Panc1 (cell line): ENCODE measurements around the gene WRNIP1. TPM values are rescaled to one million over a fixed set of nuclear protein-coding genes. Genes with fewer than 3 reads are reported as not detected.

Source experiments
- ATAC-seq: fragments of 200-7000 bp; cut with Tn5 transposase; 2 replicates; pipeline ENCODE4 v1.9.1; 2020; ENCODE audit warnings: mild to moderate bottlenecking, moderate library complexity
- BruUV-seq: library from RNA; stranded (reverse); fragments of 400-500 nt; replicated peaks from 2 replicates; lab custom pipeline; 2021; lab: Mats Ljungman, UMichigan
- CTCF ChIA-PET: fragments of 300-600 bp; sonication (Branson Sonifier 250); formaldehyde crosslinking; loops from one replicate; lab custom pipeline; 2022; ENCODE audit warnings: antibody characterized with exemption; lab: Charles Lee
- POLR2A ChIA-PET: fragments of 300-600 bp; sonication (Branson Sonifier 250); formaldehyde crosslinking; loops from one replicate; lab custom pipeline; 2022; ENCODE audit warnings: antibody characterized with exemption; lab: Charles Lee
- DNase-seq: peaks from one replicate; pipeline ENCODE4 v3.0.0-alpha.2; 2010; ENCODE audit warnings: low read depth, low spot score
- H3K27ac ChIP-seq: 2 replicates; pipeline ENCODE4 v1.5.1; 2011; ENCODE audit warnings: mild to moderate bottlenecking, low read length, inconsistent platforms
- H3K27me3 ChIP-seq: fragments of 200-500 bp; sonication (Bioruptor generic); 2 replicates; pipeline ENCODE4 v1.6.0; 2014; ENCODE audit warnings: low read length, inconsistent platforms; ENCODE audit not compliant: control insufficient read depth, insufficient read depth
- H3K36me3 ChIP-seq: fragments of 200-500 bp; sonication (Bioruptor generic); 2 replicates; pipeline ENCODE4 v1.5.1; 2014; ENCODE audit warnings: inconsistent platforms, mild to moderate bottlenecking, low read length, moderate library complexity; ENCODE audit not compliant: control insufficient read depth, insufficient read depth
- H3K4me1 ChIP-seq: 2 replicates; pipeline ENCODE4 v1.5.1; 2011; ENCODE audit warnings: inconsistent platforms, mild to moderate bottlenecking, low read length, moderate library complexity; ENCODE audit not compliant: control insufficient read depth, insufficient read depth
- H3K4me3 ChIP-seq, 2 experiments: 2 replicates each; pipeline ENCODE4 v1.5.1; 2011 to 2012; ENCODE audit warnings: low read depth in 2 of 2, low read length in 2 of 2, mild to moderate bottlenecking in 2 of 2, inconsistent platforms in 1 of 2, moderate library complexity in 1 of 2
- H3K9me3 ChIP-seq: fragments of 200-500 bp; sonication (Bioruptor generic); 2 replicates; pipeline ENCODE4 v1.5.1; 2014; ENCODE audit warnings: low read depth, mild to moderate bottlenecking, inconsistent platforms, low read length, moderate library complexity; ENCODE audit not compliant: control insufficient read depth, insufficient read depth
- CTCF ChIP-seq: fragments of 450-650 bp; IDR thresholded peaks from 2 replicates; pipeline ENCODE4 v1.5.1; 2017; ENCODE audit warnings: mild to moderate bottlenecking
- POLR2AphosphoS5 ChIP-seq: IDR thresholded peaks from 2 replicates; pipeline ENCODE4 v1.6.1; 2012; ENCODE audit warnings: mild to moderate bottlenecking, low read depth, low read length, moderate library complexity
- REST ChIP-seq, 2 experiments: IDR thresholded peaks; 2 replicates each; pipeline ENCODE4 v1.6.1; 2011 to 2012; ENCODE audit warnings: low read depth in 2 of 2, control low read depth in 1 of 2, low read length in 1 of 2, mild to moderate bottlenecking in 1 of 2, moderate library complexity in 1 of 2; ENCODE audit not compliant: insufficient read depth in 1 of 2
- SIN3A ChIP-seq: IDR thresholded peaks from 2 replicates; pipeline ENCODE4 v1.6.1; 2012; ENCODE audit warnings: low read depth, mild to moderate bottlenecking, low read length, moderate library complexity, borderline replicate concordance; ENCODE audit not compliant: insufficient read depth
- TCF7L2 ChIP-seq: IDR thresholded peaks from 2 replicates; pipeline ENCODE4 v1.6.1; 2011; ENCODE audit warnings: mild to moderate bottlenecking, low read depth, low read length, inconsistent platforms
- in situ Hi-C: cut with HindIII; loops from 2 replicates; pipeline ENCODE4 v1.10.0; 2016; ENCODE audit warnings: low sequenced_read_pairs, low pct_unique_long_range_greater_than_20kb
- intact Hi-C: fragments of 100-400 bp; cut with micrococcal nuclease; formaldehyde crosslinking; loops from one replicate; pipeline ENCODE4 v1.10.0; 2022; ENCODE audit not compliant: unreplicated experiment
- total RNA-seq: library from RNA; stranded (reverse); gene quantifications from one replicate; pipeline ENCODE4 v1.2.1, GENCODE V29; 2021; ENCODE audit not compliant: unreplicated experiment

WRNIP1 gene
- total RNA-seq, 1 experiment from 2014 or later: 69.1 TPM

GRCh38 chr6:2733324-2733723, 31.9 kb upstream of the WRNIP1 start:
- H3K27me3 ChIP-seq: no peaks in the 10 kb centered on the region
- no peaks in the 10 kb centered on the region for H3K9me3 ChIP-seq
- no peak overlapping the region for H3K4me3 ChIP-seq
- H3K4me1 ChIP-seq: no peaks in the 10 kb centered on the region
- H3K36me3 ChIP-seq: no peaks in the 10 kb centered on the region
- intact Hi-C loops (no loop called here), in situ Hi-C loops (no loop called here)
- POLR2A ChIA-PET: interaction anchor here (0.6 kb wide), 1 partner anchor 1849 kb away, joined by 3 read pairs; no protein-coding TSS in a partner anchor
- no peak for TF ChIP-seq CTCF
- no peak for TF ChIP-seq SIN3A
- TF ChIP-seq TCF7L2: no peak
- no peak for TF ChIP-seq REST (IDR thresholded peaks at IDR 0.05; ENCODE audit: insufficient read depth in 1 of 2, low read depth in 2 of 2, low read length in 1 of 2)
- TF ChIP-seq POLR2AphosphoS5: no peak
- ATAC-seq (no peak), DNase-seq (no peak)
- CTCF ChIA-PET: interaction anchor here (0.5 to 0.6 kb wide), 2 partner anchors 36 to 323 kb away, joined by 3 to 6 read pairs; no protein-coding TSS in a partner anchor
- BruUV-seq: no TSS peak
- no peak overlapping the region for H3K27ac ChIP-seq

GRCh38 chr6:2733736-2734480, 31.3 kb upstream of the WRNIP1 start:
- ATAC-seq (no peak), DNase-seq (no peak)
- Histone ChIP-seq H3K27ac (no peak overlapping the region), H3K27me3 (no peaks in the 10 kb centered on the region), H3K36me3 (no peaks in the 10 kb centered on the region), H3K9me3 (no peaks in the 10 kb centered on the region), H3K4me3 (no peak overlapping the region), H3K4me1 (no peaks in the 10 kb centered on the region)
- in situ Hi-C loops (no loop called here), intact Hi-C loops (no loop called here)
- BruUV-seq: no TSS peak
- no peak for TF ChIP-seq TCF7L2
- TF ChIP-seq REST (IDR thresholded peaks at IDR 0.05; ENCODE audit: insufficient read depth in 1 of 2, low read depth in 2 of 2, low read length in 1 of 2): no peak
- no peak for TF ChIP-seq SIN3A
- no peak for TF ChIP-seq POLR2AphosphoS5
- TF ChIP-seq CTCF: no peak
- ChIA-PET POLR2A (interaction anchor here (0.6 kb wide), 1 partner anchor 1850 kb away, joined by 3 read pairs; no protein-coding TSS in a partner anchor), CTCF (no interaction called here)
